SU-DHL-6 (cell line): ENCODE results near the gene SMPDL3B.

Experiments
- CTCF ChIP-seq: fragments of 200-600 bp; sonication (generic); IDR thresholded peaks from one replicate; pipeline ENCODE4 v1.5.1; 2017; ENCODE audit warnings: antibody characterized with exemption, mild to moderate bottlenecking, low read length, moderate library complexity; ENCODE audit not compliant: insufficient read depth, poor library complexity, severe bottlenecking
- EZH2phosphoT487 ChIP-seq: fragments of 200-600 bp; sonication (generic), shearing (Covaris generic); conservative IDR thresholded peaks from 2 replicates; pipeline ENCODE4 v1.6.1; 2018; ENCODE audit warnings: mild to moderate bottlenecking, antibody characterized with exemption, low read length, moderate library complexity, mixed read lengths

- TF ChIP-seq CTCF = no peak
- TF ChIP-seq EZH2phosphoT487 = no peak
Observed at GRCh38 chr1:27935721-27936120, 921 bp downstream of the SMPDL3B start.
